Gastroesophageal sphincter (tissue), 3 donors: ENCODE data around the gene PTPN4.

Experiments
- CTCF ChIP-seq, 4 experiments: fragments of 200-600 bp in 2 of 4; fragments of 450-650 bp in 2 of 4; sonication (generic) in 1 of 4; IDR thresholded peaks; one replicate each; pipeline ENCODE4 v1.5.1; 2017 to 2019; ENCODE audit warnings: antibody characterized with exemption in 4 of 4, mild to moderate bottlenecking in 2 of 4, moderate library complexity in 2 of 4
- POLR2A ChIP-seq, 2 donors: fragments of 450-650 bp; IDR thresholded peaks; one replicate each; pipeline ENCODE4 v1.6.1; 2017; ENCODE audit warnings: antibody characterized with exemption in 2 of 2, mild to moderate bottlenecking in 2 of 2, moderate library complexity in 1 of 2
- POLR2AphosphoS5 ChIP-seq: sonication (generic); formaldehyde crosslinking; IDR thresholded peaks from one replicate; pipeline ENCODE4 v1.6.1; 2017; ENCODE audit warnings: antibody characterized with exemption

DNA sequence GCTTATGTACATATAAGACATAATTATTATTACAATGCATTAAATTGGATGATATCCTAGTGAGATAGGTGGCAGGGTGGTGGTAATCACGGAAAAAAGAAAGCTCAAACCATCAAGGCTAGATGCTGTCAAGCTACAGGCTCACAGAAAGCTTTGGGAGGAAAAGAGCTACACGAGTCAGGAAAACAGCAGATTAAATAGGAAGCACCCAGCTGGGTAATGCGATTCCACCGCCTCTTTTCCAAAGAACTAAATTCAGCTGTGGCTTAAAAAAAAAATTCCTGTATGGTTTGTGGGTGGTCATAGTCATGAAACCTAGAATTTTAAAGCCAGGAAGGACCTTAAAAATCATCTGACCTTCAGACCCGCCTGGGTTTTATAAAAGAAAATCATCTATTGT is 23.7 kb upstream of the PTPN4 start:
- no peak for TF ChIP-seq CTCF (IDR thresholded peaks at IDR 0.05)
- no peak for TF ChIP-seq POLR2AphosphoS5
- TF ChIP-seq POLR2A (IDR thresholded peaks at IDR 0.05) = no peak
